ENCODE measurements around the gene RNF213. TPM values are rescaled to one million over a fixed set of nuclear protein-coding genes. Genes with fewer than 3 reads are reported as not detected.

RNF213 gene
- total and polyA plus RNA-seq, 10 of the 15 experiments (the other 5 are each of a cell fraction or from before 2014, with no cell fraction given): 18.6 to 145 (median 65.8) TPM

- no peak for TF ChIP-seq NR2F1 (conservative IDR thresholded peaks at IDR 0.05)
- no peak for TF ChIP-seq E4F1 (IDR thresholded peaks at IDR 0.05; ENCODE audit: borderline replicate concordance, partially characterized antibody)
- no peak for TF ChIP-seq REST (IDR thresholded peaks at IDR 0.05; ENCODE audit: low read depth, low read length)
- TF ChIP-seq CUX1 (IDR thresholded peaks at IDR 0.05; ENCODE audit: insufficient replicate concordance, low read depth, low read length): no peak
- no peak for TF ChIP-seq KDM1A (IDR thresholded peaks at IDR 0.05; ENCODE audit: borderline replicate concordance)
- TF ChIP-seq RFX5 (IDR thresholded peaks at IDR 0.05; ENCODE audit: low read depth, low read length): no peak
- TF ChIP-seq FOS (IDR thresholded peaks at IDR 0.05; ENCODE audit: borderline replicate concordance, extremely low read depth, insufficient read length): no peak
Observed at GRCh38 chr17:80296221-80296620, 35.6 kb downstream of the RNF213 start (continued).

Data from GM12878 (cell line).